GM18519 (cell line): Measurements from ENCODE around the gene SERPINI2.

Experiments used
- ATAC-seq: cut with Tn5 transposase; IDR thresholded peaks from one replicate; pipeline ENCODE4 v1.9.1; 2021; ENCODE audit warnings: mild to moderate bottlenecking, moderate library complexity; ENCODE audit not compliant: unreplicated experiment, low FRiP score

SERPINI2 gene, protein sequence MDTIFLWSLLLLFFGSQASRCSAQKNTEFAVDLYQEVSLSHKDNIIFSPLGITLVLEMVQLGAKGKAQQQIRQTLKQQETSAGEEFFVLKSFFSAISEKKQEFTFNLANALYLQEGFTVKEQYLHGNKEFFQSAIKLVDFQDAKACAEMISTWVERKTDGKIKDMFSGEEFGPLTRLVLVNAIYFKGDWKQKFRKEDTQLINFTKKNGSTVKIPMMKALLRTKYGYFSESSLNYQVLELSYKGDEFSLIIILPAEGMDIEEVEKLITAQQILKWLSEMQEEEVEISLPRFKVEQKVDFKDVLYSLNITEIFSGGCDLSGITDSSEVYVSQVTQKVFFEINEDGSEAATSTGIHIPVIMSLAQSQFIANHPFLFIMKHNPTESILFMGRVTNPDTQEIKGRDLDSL

DNA sequence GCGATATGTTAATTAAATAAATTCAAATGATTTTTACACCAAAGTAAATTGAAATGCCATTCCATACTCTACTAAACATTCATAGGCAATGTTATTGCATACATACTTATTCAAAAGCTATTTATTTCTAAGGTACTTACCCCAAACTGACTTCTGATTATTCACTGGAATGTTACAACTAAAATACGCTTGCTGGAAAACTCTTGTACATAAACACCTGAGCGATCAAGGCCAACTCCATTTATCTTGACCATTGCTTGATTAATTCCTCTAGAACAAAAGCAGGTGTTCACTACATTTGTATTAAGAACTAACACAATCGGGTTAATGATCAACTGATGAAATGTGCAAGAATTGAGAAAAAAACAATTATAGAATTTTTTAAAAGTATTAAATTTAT is at the start of gene SERPINI2:
Gene SERPINI2, minus strand, starts transcription at position 180 of the 400 bp plus-strand sequence. CDS start 2,208 bp downstream, outside the sequence.
- no peak for ATAC-seq

DNA sequence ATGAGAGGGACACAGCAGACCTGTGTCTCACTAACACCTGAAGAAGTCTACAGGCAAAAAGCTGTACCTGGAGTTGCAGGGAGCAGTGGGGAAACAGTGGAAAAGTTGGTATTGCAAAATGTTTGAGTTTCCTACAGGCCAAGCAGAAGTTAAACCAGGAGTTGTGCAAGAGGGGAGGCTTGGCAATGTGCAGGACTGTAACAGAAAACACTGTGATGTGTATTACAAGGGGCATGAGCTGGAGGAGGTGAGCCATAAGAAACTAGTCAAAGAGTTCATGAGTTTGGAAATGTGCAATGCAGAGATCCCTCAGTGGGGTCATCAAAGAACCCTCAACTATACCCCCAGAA is 47.1 kb upstream of the SERPINI2 start:
- no peak for ATAC-seq

DNA sequence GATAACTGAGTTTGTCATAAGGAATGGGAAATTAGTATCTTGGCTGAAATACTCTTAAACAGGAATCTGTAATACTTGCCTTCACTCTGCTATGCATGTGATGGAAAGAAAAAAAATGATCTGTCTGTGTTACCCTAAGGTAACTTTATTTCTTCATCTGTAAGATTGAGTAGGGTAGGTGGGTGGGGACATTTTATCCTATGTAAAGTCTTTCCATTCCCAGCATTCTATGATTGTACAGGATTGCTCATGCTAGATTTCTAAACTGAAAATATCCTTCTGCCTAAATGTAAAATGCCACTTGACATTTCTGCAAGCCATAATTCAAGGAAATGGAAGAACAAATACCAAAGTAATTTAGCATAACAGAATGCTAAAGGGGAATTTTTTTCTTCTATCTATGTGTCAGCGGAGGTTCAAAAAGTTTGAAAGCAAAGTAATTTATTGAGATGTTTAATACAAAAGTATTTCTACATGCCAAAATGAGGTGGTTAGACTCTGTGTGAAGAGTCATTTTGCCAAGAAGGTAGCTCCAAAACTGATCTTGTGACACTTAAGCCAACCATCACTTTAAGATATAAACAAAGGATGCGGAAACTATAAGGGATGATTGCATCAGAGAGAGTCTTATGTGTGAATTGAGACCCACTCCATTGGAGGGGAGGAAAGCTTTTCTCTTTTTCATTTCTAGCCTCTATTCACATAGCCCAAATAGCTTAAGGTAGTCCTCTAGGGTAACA is 46.6 kb upstream of the SERPINI2 start:
- ATAC-seq: no peak

DNA sequence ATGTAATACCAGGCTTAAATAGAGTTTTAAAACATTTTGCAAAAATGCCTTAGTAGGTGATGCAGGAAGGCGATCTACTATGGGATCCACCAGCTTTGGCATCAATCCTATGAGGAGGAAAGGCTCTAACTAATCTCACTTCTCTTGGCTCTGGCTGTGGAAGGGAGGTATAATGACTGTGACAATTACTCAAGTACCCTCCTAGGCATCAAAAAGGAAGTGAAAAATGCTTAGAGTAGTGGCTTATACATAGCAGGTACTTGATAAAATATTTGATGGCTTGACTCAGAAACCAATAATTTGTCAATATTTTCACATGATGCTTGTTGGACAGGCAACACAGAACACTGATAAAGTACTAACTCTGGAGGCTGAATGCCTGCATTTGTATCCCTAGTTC is 34.1 kb upstream of the SERPINI2 start:
- ATAC-seq: no peak

DNA sequence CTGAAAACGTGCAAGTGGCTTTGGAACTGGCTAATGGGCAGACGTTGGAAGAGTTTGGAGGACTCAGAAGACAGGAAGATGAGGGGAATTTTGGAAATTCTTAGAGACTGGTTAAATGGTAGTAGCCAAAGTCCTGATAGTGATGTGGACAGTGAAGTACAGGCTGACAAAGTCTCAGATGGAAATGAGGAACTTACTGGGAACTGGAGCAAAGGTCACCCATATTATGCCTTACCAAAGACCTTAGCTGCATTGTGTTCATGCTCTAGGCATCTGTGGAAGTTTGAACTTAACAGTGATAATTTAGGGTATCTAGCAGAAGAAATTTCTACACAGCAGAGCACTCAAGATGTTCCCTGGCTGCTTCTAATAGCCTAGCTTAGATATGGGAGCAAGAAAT is 28.6 kb upstream of the SERPINI2 start:
- ATAC-seq: no peak

DNA sequence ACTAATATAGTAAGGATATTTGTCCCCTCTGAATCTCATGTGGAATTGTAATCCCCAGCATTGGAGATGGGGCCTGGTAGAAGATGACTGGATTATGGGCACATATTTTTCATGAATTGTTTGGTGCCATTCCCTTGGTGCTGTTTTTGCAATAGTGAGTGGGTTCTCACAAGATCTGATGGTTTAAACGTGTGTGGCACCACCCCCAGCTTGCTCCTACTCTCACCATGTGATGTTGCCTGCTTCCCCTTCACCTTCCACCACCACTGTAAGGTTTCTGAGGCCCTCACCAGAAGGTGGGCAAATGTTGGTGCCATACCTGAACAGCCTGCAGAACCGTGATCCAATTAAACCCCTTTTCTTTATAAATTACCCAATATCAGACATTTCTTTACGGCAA is 28.1 kb upstream of the SERPINI2 start:
- ATAC-seq: no peak

DNA sequence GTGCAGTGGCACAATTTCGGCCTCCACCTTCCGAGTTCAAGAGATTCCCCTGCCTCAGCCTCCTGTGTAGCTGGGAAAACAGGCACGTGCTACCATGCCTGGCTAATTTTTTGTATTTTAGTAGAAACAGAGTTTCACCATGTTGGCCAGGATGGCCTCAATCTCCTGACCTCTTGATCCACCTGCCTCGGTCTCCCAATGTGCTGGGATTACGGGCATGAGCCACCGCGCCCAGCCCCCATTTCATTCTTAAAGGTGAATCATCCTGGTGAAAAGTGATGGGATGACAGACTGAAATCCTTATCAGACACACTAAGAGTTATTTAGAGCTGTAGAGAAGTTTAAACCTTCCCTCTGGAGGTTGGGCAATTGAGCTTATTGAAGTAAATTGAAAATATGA is 24.1 kb upstream of the SERPINI2 start:
- no peak for ATAC-seq

DNA sequence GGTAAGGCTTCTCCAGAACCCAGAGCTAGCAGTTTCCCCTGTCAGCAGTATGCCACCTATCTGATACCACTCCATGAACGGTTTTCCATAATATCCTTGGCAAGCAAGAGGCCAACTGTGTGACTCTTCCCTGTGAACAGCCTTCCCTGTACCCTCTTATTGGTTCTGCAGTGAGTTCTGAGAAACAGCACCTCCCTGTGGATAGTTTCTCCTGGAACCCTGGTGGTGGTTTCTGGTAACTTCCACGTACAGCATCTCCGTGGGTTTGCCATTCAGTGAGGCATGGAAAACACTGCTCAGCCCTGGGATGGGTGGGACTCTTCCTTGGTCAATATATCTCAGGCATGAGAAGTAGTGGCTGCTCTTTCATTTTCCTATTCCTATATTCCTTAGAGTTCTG is 19.4 kb upstream of the SERPINI2 start:
- no peak for ATAC-seq

DNA sequence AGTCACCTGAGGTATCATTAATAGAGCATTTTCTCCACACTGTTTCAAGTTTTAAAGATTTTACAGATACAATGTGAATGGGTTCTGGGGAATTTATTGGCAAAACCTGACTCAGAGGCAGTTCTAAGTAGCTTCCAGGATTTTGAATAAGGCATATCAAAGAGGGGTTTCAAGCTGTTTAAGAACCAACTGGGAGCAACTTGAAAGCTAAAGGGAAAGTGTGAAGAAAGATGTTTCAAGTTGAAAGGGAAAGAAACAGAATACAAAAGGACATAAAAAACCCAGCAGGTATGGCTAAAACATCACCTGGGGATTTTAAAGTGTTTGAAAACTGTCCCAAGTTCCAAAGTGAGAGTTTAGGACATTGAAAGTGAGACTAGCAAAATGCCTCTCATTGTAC is 17.8 kb upstream of the SERPINI2 start:
- no peak for ATAC-seq

DNA sequence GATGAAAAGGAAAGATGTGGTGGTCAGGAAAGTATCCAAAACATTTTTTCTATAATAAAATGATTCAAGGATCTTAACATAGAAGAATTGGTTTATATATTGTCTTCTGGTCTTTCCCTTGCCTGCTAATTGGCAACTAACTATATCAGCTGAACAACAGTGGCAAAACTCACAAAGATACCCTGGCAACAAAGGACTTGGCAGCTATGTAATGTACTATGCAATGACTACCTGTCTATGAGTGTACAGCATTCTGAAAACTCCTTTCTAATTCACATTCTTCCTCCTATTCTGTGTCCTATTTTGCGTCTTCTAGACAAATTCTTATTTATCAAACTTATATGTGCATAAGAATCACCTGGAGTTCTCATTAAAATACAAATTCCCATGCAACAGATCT is 15.7 kb upstream of the SERPINI2 start:
- no peak for ATAC-seq

DNA sequence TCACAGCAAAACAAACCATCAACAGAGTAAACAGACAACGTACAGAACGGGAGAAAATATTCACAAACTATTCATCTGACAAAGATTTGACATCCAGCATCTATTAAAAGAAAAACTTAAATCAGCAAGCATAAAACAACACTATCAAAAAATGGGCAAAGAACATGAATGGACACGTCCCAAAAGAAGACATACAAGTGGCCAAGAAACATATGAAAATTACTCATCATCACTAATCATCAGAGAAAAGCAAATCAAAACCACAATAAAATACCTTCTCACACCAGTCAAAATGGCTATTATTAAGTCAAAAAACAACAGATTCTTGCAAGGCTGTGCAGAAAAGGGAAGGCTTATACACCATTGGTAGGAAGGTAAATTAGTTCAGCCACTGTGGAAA is 13.7 kb upstream of the SERPINI2 start:
- ATAC-seq: no peak

DNA sequence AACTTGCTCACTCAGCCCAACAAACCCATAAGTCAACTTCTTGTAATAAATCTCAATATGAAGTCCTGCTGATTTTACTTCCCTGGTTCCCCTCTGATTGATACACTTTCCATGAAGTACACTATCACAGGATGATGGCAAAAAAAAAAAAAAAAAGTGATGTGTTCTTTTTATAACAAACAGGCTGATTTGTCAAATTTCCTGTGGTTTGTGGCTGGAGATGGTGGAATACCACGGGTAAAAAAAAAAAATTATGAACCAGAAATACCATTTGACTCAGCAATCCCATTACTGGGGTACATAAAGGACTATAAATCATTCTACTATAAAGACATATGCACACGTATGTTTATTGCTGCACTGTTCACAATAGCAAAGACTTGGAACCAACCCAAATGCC is 10.7 kb upstream of the SERPINI2 start:
- no peak for ATAC-seq

DNA sequence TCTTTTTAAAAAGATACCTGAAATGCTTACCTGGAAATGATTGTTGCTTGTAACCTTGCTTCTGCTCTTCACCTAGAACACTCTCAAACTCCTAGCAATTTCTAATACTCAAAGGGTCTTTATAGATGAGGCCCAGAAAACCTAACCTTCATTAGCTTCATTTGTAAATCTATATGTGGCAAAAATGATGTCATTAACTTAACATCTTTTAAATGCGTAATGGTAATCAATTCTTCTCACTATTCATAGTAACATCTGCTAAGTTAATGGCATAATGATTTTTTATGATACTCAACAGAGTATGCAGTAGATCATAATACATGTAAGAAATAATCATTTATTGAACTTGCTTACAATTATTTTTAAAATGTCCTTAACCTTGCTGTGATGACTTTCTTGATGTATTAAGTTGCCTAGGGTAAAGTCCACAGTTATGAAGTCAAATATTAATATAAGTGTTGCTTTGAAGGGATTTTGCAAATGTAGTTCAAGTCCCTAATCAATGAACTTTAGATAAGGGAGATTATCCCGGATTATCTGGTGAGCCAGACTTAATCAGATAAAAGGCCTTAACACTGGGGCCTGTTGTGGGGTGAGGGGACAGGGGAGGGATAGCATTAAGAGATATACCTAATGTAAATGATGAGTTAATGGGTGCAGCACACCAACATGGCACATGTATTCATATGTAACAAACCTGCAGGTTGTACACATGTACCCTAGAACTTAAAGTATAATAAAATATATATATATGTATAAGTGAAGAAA is 10.1 kb upstream of the SERPINI2 start:
- ATAC-seq: no peak

DNA sequence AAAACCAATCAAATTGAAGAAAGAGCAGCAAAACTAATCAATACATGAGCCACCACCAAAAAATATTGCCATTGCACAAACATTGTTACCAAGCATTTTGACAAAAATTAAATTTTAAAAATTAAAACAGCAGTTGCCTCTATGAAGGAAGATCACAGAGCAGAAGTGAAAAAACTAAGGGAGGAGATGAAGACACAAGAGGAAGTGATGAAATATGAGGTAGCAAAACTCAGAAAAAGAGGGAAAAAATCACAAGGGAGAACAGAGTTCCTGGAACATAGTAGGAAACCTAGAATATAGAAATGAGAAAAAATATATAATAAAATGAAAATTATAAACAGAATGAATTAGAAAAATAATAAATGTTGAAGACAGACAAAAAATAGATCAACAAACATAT is 7.3 kb upstream of the SERPINI2 start:
- ATAC-seq: no peak

DNA sequence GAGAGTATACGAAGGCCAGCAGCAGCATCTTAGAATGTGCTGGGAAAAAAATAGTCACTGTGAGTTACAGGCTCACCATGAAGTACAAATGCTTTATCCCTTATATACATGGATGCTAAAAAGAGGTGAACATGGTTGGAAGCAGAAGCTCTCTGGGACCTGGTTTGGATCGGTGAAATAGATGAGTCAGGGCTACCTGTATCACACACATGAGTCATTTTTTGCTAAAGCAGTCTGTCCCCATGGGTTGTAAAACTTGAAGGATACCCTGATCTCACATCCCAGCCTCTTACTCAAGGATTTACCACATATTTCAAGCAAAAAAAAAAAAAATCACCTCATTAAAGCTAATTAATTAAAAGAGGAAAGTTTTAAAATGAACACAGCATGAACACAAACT is 6.9 kb upstream of the SERPINI2 start:
- no peak for ATAC-seq

DNA sequence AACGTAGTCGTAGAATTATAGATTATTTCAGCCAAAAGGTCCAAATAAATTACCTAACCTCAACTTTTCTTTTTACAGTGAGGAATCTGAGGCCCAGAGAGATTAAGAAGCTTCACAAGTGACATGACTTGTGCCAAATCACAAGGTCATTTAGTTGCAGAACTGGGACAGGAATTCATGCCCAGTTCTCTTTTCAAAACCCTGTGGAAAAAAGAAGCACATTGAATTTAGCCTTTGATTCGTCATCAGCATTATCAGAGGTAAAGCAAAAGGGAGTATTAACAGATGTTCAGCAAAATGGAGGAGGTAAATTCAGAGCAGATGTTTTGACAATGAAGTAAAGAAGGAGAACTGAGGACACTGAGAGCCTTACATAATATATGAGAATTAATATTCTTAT is 4.5 kb downstream of the SERPINI2 start:
- ATAC-seq: no peak

DNA sequence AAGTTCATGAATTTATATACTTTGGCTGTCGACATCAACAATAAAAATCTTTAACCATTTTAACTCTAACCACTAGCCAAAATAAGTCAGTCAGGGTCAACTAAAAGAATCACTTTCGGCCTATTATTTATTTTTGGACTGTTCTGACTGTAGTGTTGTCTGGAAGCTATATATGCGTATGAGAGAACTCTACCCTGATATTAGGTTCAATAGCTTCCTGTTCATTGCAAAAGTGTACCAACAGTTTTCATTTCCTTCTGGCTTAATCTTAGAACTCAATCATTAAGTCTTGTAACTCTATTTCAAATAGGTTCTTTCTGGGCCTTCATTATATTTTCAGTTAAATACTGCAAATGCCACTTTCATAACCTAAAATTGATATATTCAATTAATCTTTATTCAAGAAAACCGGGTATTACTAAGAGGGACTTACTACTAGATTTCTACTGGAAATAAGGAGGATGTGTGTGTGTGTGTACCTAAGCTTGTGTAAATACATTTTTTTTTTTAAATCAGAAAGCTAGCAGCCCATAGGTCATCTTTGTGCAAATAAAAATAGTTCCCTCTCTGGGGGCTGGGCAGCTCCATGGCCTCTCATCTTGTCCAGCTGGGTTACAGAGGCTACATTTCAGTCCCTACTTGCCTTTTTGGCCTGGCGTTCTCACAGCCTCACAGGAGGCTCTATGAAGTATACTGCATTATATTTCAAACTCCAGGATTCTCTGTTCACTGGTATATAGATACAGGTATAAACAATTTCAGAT is 5.8 kb downstream of the SERPINI2 start:
- no peak for ATAC-seq

DNA sequence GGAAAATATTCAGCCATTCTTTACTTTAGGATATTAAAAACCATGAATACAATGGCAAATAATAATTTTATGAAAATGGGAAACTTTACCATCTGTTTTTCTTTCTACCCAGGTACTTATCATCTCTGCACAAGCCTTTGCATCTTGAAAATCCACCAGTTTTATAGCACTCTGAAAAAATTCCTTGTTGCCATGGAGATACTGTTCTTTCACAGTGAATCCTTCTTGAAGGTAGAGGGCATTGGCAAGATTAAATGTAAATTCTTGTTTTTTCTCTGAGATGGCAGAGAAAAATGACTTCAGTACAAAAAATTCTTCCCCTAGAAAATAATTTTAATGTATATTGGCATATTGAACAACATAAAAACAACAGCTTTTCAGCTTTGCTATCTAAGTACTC is 6.9 kb downstream of the SERPINI2 start:
- ATAC-seq: no peak

DNA sequence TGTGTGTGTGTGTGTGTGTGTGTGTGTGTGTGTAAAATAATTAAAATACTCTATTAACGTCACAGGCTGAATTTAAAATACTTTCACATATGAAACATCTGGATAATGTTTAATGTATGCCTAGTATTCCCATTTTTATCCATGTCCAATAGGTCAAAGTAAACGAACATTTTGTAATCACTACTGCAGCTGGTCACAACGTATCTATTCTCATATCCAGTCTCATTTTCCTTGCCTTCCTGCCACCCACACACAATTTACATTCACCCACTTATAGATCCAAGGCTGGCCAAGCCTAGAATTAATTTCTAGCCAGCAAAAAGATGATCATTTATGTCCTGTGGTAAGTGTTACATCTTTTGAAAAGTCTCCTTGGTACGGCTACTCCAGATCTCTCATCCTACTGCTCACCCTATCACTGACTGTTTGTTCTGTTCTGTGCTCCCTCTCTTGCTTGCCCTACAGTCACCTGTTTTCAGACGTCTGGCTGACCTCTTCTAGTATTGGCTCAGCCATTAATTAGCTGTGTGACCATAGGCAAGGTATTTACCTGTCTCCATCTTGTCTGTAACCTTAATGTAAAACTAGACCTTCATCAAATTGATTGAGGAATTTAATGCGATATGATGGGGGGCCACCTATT is 17.6 kb downstream of the SERPINI2 start:
- ATAC-seq: no peak

DNA sequence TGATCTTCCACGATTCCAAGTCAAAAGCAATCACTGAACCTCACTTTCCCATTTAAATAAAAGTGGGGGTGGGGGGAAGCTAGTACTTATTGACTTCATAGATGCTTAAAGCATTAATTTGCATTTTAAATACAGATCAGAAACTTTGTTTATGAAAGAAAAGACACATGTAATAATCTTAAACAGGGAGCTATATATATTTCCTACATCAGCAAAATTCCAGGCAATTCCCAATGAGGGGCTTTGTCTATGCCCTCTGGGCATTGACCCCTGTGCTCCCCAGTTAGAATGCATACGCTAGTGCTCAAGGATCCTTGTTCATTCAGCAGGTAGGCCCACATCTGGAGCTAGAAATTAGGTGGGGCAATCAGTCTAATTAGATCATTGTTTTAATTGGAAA is 20.0 kb downstream of the SERPINI2 start:
- no peak for ATAC-seq
